Hematopoietic multipotent progenitor cell (in vitro differentiated cells): ENCODE data around the gene UBE2U. TPM values are rescaled to one million over a fixed set of nuclear protein-coding genes. Genes with fewer than 3 reads are reported as not detected.

Source experiments
- DNase-seq, 3 donors: peaks; one replicate each; pipeline ENCODE4 v3.0.0-alpha.2; 2011 to 2015; ENCODE audit warnings: low read depth in 2 of 3, low spot score in 2 of 3
- total RNA-seq: library from RNA; depleted of rRNA; stranded (reverse); fragments of >200 nt; gene quantifications from one replicate; pipeline ENCODE4 v1.2.3, GENCODE V29; 2012

Gene UBE2U
- total RNA-seq, 1 donor: not detected

DNA sequence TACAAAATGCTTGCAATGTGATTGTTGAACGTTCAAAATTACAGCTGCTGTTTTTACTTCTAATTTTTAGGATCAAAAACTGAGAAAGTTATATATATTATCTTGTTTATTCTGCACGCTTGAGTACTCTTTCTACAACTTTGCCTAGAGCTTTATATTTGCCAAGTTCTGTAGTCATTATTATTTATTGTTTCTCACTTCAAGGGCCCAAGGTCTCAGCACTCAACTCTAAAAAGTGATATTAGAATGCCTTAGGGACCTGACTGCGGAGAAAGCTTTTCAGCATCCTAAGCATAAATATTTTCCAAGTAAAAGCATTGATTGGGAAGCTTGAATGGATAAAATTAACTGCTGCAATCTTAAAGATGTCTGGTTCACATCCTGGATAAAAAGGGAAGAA is 83.6 kb downstream of the UBE2U start:
- DNase-seq: no peak

DNA sequence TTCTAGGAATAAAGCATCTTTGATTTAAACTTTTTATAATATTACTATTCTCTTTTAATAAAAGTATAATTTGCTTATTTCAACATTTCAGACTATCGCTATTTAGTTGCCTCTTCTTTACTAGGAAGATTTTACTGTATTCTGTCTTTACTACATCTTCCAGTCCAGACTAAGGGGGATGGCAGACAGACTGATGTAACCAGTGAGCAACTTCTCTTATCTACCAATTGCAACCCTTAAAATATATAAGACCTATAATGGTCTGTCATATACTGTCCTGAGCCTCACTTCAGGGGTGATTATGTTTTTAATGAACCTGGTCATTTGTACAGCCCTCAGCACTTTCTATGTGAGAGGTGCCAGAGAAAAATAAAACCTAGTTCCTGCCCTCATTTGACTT is 87.0 kb downstream of the UBE2U start:
- no peak for DNase-seq

DNA sequence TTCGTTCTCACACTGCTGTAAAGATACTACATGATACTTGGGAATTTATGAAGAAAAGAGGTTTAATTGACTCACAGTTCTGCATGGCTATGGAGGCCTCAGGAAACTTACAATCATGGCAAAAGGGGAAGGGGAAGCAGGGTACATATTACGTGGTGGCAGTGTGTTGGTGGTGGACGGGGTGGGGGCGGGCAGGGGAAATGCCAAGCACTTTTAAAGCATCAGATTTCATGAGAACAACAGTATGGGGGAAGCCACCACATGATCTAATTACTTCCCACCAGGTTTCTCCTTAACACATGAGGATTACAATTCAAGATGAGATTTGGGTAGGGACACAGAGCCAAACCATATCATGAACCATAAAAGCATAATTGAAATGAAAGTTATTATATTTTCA is 88.5 kb downstream of the UBE2U start:
- no peak for DNase-seq

DNA sequence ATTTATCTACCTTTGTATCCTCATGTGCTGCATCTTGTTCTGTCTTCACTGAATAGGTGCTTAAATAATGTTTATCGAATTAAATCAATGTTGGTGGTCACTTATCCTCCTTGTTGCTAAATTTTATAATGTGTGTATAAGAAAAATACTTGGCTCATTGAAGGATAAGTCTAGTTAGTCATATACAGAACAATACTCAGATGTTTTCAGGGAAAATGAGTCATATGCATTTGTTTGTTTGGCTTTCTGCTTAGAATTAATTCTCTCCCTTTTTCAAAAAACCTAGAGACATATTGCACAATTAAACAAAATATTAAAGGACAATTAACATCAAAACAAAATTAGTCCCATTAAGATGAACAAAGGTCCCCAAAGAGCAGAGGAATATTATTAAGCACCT is 89.0 kb downstream of the UBE2U start:
- DNase-seq: no peak

DNA sequence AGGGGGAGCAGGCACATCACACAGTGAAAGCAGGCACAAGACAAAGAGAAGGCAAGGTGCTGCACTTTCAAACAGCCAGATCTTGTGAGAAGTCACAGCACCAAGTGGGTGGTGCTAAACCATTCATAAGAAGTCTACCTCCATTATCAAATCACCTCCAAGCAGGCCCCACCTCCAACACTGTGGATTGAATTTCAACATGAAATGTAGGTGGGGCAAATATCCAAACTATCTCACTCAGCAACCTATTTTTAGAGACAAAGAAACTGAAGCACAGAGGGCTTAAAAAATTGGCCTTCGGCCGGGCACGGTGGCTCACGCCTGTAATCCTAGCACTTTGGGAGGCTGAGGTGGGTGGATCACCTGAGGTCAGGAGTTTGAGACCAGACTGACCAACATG is 90.4 kb downstream of the UBE2U start:
- DNase-seq: no peak

DNA sequence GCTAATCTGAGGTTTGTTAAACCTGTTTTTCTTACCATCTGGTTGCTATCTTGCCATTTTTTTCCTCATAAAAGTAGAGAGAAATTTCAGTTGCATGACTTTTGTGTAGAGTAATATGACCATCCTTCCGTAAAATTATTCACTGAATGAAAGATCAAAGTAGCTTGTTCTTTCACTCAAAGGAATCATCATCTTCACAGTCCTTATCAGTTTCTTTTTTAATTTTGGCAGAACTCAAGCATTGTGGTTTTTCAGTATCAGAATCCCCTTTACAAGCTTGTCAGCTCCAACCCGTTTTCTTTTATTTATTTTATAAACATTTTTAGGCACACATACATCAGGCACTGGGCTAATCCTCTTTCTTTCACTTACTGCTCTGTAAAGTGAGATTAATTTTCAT is 91.7 kb downstream of the UBE2U start:
- DNase-seq: no peak

DNA sequence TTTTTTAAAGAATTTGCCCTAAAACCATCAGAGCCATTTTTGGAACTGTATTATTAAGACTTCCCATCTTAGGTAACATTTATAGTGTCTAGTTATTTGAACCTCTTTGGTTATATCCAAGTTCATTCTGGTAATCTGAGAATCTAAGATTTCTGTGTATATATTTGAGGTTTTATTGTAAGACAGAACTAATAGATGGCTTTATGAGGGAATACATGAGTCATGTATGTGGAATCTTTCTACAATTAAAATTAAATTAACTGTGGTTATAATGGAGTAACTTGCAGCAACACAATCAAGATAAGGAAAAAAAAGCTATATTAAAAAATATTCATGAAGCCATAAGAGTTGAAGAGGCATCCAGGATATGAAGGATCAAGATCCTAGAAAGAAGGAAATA is 92.1 kb downstream of the UBE2U start:
- DNase-seq: no peak

DNA sequence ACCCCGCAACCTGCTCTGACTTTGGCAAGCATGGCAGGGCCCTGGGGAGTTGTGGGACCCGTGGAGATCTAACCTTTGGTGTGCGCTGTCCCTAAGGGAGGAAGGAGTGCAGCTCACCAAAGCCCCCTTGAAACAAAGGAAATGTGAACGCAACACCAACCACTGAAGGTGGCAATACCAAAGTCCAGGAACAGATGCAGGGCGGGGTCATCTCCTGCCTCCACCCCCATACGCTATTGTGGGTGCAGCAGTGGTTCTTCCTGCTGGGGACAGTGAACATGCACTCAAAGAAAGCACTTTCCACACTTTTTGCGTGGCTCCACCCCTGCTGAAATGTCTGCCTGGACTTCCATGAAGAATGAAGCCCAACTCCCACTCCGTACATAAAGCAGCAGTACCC is 93.0 kb downstream of the UBE2U start:
- DNase-seq: no peak

DNA sequence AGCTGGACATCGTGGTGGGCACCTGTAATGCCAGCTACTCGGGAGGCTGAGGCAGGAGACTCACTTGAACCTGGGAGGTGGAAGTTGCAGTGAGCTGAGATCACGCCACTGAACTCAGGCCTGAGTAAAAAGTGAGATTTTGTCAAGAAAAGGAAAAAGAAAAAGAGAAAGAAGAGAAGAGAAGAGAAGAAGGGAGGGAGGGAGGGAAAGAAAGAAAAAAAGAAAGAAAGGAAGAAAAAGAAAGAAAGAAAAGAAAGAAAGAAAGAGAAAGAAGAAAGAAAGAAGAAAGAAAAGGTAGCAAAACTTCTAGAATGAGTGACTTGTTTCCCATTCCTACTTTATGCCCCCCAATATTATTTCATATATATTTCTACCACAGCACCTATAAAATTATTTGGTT is 98.8 kb downstream of the UBE2U start:
- no peak for DNase-seq

DNA sequence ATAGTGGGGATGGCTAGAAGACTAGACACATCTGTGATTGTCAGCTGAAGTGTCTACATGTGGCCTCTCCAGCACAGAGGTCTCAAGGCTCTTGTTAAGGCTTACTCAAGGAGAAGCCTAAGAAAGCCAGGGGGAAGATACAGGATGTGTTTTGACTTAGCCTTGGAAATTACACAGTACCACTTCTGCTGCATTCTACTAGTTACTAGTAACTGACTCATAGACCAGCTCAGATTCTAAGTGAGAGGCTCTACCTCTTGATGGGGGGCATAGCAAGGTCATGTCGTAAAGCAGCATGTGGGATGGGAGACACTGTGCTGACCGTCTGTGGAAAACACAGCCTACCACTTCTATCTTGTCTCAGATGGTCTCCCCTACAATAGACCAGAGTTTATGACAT is 99.5 kb downstream of the UBE2U start:
- DNase-seq: no peak

DNA sequence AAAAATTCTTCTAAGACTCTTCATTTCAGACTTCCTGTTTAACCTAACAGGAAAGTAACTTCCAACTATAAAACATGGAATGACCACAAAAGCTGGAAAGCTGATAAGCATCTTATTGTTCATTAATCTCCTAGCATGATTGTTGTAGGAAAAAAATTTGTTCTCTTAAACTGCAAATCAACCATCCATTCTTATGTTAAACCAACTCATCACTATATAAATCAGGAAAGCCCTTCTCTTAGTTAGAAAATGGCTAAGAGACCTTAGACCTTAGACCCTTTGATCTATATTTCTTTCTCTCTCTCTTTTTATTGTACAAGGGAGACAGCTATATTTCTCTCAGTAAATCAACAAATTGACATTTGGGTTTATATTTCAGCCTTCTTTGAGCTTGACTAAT is 101.4 kb downstream of the UBE2U start:
- no peak for DNase-seq

DNA sequence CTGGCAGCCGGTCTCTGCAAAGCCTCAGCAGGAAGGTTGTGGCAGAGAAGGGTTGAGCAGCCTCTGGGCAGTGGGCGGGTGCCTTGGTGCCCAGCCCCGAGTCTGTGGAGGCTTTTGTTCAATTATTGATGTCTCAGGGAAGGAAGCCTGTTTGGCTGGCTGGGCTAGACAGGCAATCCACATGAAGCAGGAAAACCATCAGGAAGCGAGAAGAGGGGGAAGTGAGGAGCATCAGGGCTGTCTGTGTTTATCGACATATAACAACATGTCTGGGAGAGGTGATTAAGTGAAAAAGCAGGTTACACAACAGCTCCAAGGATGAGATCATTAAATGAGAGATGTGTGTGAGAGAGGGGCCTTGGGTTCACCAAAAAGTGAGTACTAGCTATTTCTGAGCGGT is 105.4 kb downstream of the UBE2U start:
- DNase-seq: peak in 1 of 3 donors; percentile 6

DNA sequence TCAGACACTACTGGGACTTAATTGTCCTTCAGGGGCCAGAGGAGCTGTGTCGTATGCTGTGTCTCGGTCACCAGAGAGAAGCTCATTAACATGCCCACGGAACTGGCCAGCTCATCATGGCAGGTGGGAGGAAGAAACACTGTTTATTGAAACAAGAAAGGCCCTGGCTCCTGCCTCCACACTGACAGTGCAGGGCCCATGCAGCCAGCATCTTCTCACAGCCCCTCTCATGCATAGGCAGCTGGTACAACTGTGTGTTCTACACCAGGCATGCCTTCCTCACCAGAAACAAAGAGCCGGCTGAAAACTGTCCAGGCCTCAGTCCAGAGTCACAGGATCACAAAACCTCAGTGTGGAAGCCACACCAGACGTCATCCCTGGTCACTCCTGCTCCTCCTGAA is 106.0 kb downstream of the UBE2U start:
- no peak for DNase-seq

DNA sequence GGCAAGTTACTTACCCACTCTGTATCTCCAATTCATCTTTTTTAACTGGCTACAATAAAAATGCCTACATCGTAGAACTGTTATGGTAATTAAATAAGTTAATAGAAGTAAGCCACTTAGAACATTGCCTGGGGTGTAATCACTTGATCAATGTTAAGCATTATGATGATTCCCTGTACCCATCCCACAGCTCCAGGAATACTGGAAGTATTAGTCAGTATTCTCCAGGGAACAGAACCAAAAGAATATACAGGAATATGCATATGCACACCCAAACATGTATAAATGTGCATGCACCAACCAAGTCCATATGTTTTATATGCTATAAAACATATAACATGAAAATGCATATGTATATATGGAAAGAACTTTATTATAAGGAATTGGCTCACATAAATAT is 107.3 kb downstream of the UBE2U start:
- no peak for DNase-seq

DNA sequence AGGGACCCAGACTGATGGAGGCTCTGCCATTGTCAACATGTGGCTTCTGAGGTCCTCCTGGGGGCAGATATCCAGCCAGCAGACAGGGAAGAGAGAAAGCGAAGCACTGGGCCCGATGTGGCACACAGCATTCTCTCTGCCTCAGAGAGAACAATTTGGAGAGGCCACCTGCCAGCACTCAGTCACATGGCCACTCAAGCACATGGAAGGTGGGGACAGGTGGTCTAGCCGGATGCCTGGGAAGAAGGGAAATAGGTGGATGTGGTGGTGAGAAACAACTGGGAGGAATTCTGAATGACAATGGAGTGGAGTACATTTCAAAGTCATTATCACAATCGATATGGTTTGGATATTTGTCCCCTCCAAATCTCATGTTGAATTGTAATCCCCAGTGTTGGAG is 109.0 kb downstream of the UBE2U start:
- DNase-seq: no peak

DNA sequence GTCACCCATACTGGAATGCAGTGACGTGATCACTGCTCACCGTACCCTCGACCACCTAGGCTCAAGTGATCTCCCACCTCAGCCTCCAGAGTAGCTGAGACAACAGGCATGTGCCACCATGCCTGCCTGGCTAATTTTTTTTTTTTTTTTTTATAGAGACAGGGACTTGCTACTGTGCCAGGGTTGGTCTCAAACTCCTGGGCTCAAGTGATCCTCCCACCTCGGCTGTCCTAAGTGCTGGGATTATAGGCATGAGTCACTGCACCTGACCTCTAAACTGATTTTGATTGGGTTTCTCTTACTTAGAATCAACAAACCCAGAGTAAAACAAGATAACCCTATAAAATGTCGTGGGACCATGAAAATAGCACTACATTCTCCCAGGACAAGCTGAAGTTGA is 112.0 kb downstream of the UBE2U start:
- DNase-seq: no peak
